A549 treated with Mapracorat at 1 μM for 4 hours (cell line): ENCODE data around the gene SUN1. TPM values are rescaled to one million over a fixed set of nuclear protein-coding genes. Genes with fewer than 3 reads are reported as not detected.

Experiments used
- total RNA-seq: library from RNA; stranded (reverse); fragments of 200-300 nt; extraction: Qiagen RNA extraction; gene quantifications from 5 replicates; pipeline ENCODE4 v1.2.3, GENCODE V29; 2022

Gene SUN1, protein sequence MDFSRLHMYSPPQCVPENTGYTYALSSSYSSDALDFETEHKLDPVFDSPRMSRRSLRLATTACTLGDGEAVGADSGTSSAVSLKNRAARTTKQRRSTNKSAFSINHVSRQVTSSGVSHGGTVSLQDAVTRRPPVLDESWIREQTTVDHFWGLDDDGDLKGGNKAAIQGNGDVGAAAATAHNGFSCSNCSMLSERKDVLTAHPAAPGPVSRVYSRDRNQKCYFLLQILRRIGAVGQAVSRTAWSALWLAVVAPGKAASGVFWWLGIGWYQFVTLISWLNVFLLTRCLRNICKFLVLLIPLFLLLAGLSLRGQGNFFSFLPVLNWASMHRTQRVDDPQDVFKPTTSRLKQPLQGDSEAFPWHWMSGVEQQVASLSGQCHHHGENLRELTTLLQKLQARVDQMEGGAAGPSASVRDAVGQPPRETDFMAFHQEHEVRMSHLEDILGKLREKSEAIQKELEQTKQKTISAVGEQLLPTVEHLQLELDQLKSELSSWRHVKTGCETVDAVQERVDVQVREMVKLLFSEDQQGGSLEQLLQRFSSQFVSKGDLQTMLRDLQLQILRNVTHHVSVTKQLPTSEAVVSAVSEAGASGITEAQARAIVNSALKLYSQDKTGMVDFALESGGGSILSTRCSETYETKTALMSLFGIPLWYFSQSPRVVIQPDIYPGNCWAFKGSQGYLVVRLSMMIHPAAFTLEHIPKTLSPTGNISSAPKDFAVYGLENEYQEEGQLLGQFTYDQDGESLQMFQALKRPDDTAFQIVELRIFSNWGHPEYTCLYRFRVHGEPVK
- 65.4 to 94.1 TPM (median 90.5 TPM) in 5 replicates for total RNA-seq

DNA sequence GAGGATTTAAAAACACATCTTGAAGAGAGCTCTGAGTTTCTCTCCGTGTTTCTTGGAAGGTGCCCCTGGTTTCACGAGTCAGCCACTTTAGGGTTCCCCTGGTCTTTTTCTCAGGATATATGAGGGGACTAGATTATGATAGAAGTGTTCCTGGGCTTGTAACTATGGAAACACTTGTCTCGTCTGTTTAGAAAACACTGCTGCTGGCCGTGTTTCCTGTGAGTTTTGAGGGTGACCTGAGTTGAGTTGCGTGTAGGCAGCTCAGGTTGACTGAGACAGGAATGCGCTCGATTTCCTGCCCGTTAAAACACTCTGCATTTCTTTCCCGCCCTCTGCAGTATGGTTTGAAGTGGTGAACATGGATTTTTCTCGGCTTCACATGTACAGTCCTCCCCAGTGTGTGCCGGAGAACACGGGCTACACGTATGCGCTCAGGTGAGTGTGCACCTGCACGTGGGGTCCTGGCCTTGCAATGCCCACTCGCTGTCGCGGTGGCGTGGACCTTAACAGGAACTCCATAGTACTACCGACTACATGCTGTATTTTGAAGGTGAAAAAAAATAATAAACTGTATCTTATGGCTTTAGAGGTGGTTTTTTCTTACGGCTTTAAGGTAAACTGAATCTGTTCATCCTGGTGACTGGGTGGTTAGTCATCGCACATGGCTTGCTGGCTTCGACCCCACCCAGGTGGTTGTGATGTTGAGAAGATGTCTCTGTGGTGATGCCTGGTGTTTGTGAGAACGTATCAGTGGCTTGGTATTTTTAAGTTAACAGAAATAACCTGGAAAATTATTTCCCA lies at the start of gene SUN1:
SUN1 (plus strand) TSS at position 310 of the 801 bp plus-strand sequence; CDS start at position 359, 49 bp downstream.

DNA sequence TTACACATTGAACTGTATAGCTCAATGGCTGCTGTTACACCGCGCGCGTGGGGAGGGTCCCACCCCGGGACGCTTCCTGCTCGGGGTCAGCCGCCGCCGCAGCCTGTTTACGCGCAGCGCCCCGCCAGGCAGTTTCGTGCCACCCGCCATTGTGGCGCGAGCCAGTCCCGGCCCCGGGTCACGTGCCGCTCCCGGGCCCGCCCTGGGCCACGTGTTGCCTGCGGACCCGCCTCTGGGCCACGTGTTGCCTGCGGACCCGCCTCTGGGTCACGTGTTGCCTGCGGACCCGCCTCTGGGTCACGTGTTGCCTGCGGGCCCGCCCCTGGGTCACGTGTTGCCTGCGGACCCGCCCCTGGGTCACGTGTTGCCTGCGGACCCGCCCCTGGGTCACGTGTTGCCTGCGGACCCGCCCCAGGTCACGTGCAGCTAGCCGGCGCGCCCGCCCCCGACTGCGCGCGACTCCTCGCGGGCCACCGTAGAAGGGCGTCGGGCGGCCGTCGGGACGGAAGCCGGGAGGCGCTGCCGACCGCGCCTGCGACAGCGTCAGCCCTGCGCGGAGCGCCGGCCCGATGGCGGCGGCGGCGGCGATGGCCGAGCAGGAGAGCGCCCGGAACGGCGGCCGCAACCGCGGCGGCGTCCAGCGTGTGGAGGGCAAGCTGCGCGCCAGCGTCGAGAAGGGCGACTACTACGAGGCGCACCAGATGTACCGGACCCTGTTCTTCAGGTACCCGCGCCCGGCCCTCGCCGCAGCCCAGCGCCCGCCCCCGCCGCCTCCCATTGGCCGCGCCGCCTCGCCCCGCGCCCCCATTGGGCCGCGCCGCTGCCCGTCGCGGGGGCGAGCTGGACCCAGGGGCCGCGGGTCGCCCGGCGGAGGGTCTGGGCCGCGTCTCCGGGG lies 44.0 kb downstream of the SUN1 start, which contains the start of gene GET4:
GET4 (plus strand) TSS at position 478 of the 895 bp plus-strand sequence; CDS start at position 570, 92 bp downstream.

Other genes with a start within 250 kb of the SUN1 start
- 35.8 to 49.3 TPM (median 46.4 TPM) in 5 replicates for gene DNAAF5, start 105.8 kb upstream of the SUN1 start, total RNA-seq
- 23.8 to 32.0 TPM (median 30.4 TPM) in 5 replicates for gene PRKAR1B, start 105.2 kb upstream of the SUN1 start, total RNA-seq
- 40.7 to 75.1 TPM (median 58.6 TPM) in 5 replicates for gene GET4, start 44.1 kb downstream of the SUN1 start, total RNA-seq
- gene ADAP1, start 122.2 kb downstream of the SUN1 start, total RNA-seq = 3.4 to 4.3 TPM (median 3.8 TPM) in 5 replicates
- gene COX19, start 143.1 kb downstream of the SUN1 start, total RNA-seq = 5.2 to 6.6 TPM (median 5.9 TPM) in 5 replicates
- gene CYP2W1, start 150.7 kb downstream of the SUN1 start, total RNA-seq = 0.10 TPM in 1 of 5 replicates, not detected in the others
- gene GPR146, start 212.1 kb downstream of the SUN1 start, total RNA-seq = 1.7 to 2.3 TPM (median 1.9 TPM) in 5 replicates